C4-2B (cell line): Measurements from ENCODE around the gene KLHL22.

ENCODE experiments used
- H3K27ac ChIP-seq: fragments of 450-650 bp; 2 replicates; pipeline ENCODE4 v1.5.1; 2017
- CTCF ChIP-seq: fragments of 450-650 bp; conservative IDR thresholded peaks from 2 replicates; pipeline ENCODE4 v1.5.1; 2017; ENCODE audit warnings: mild to moderate bottlenecking
- ZFX ChIP-seq: fragments of 450-650 bp; IDR thresholded peaks from 2 replicates; pipeline ENCODE4 v1.6.1; 2017

KLHL22 gene

GRCh38 chr22:20426259-20426615, 69.4 kb downstream of the KLHL22 start:
- TF ChIP-seq ZFX (no peak), CTCF (no peak)
- no peak overlapping the region for H3K27ac ChIP-seq

GRCh38 chr22:20425566-20426258, 69.9 kb downstream of the KLHL22 start:
- TF ChIP-seq ZFX (no peak), CTCF (no peak)
- H3K27ac ChIP-seq, result no peak overlapping the region

GRCh38 chr22:20424932-20425565, 70.5 kb downstream of the KLHL22 start:
- H3K27ac ChIP-seq, result no peak overlapping the region
- TF ChIP-seq ZFX, result no peak
- no peak for TF ChIP-seq CTCF

- no peak overlapping the region for H3K27ac ChIP-seq
These were observed 71.0 kb downstream of the KLHL22 start for GRCh38 chr22:20424568-20424931.

GRCh38 chr22:20423906-20424551, 71.6 kb downstream of the KLHL22 start:
- no peak for TF ChIP-seq ZFX
- H3K27ac ChIP-seq, result no peak overlapping the region

More at GRCh38 chr22:20424568-20424931, 71.0 kb downstream of the KLHL22 start:
- TF ChIP-seq ZFX (no peak), CTCF (no peak)

- H3K27ac ChIP-seq, result no peak overlapping the region
- TF ChIP-seq ZFX, result no peak
- no peak for TF ChIP-seq CTCF
These were observed 72.3 kb downstream of the KLHL22 start for GRCh38 chr22:20423008-20423905.

GRCh38 chr22:20422271-20423007, 73.2 kb downstream of the KLHL22 start:
- no peak overlapping the region for H3K27ac ChIP-seq

More at GRCh38 chr22:20422271-20423007, 73.2 kb downstream of the KLHL22 start:
- TF ChIP-seq ZFX (no peak), CTCF (no peak)
